ENCODE measurements around the gene ACADVL. TPM values are rescaled to one million over a fixed set of nuclear protein-coding genes. Genes with fewer than 3 reads are reported as not detected.

ACADVL gene
- total and polyA plus RNA-seq, 4 donors, result 159 to 1,724 (median 436) TPM

GRCh38 chr17:7219229-7219811, 418 bp upstream of the ACADVL start:
- ATAC-seq (ENCODE audit: low FRiP score), result no peak
- H3K27ac ChIP-seq (ENCODE audit: low read depth in 1 of 2, low read length in 2 of 2), result peak overlapping the region; percentile 8 to 15
- DNase-seq, result no peak
- H3K27me3 ChIP-seq (ENCODE audit: control insufficient read depth in 1 of 2, insufficient read depth in 2 of 2, low read length in 1 of 2), result no peaks in the 10 kb centered on the region
- peaks cover 0 to 6% of the 10 kb centered on the region in 2 donors for H3K36me3 ChIP-seq (ENCODE audit: control insufficient read depth in 1 of 2, insufficient read depth in 2 of 2, low read length in 1 of 2)
- no peaks in the 10 kb centered on the region for H3K4me1 ChIP-seq (ENCODE audit: control insufficient read depth in 1 of 2, insufficient read depth in 2 of 2, low read length in 2 of 2)
- no peak overlapping the region for H3K4me3 ChIP-seq (ENCODE audit: low read length in 2 of 2)
- H3K9me3 ChIP-seq (ENCODE audit: control insufficient read depth, low read length), result no peaks in the 10 kb centered on the region
- WGBS, 2 donors, result 16 to 18% methylated on average over 12 of the region's 12 CpGs
- intact Hi-C loops (cut with DNase I), result no loop called here

GRCh38 chr17:7220593-7221277, 997 bp downstream of the ACADVL start:
- no peaks in the 10 kb centered on the region for H3K27me3 ChIP-seq (ENCODE audit: control insufficient read depth in 1 of 2, insufficient read depth in 2 of 2, low read length in 1 of 2)
- DNase-seq (peak; percentile 75 to 78), ATAC-seq (ENCODE audit: low FRiP score) (peak; percentile 9)
- peak overlapping the region in 1 of 2 donors; percentile 89 for H3K27ac ChIP-seq (ENCODE audit: low read depth in 1 of 2, low read length in 2 of 2)
- H3K9me3 ChIP-seq (ENCODE audit: control insufficient read depth, low read length), result no peaks in the 10 kb centered on the region
- intact Hi-C loops (cut with DNase I), result no loop called here
- H3K36me3 ChIP-seq (ENCODE audit: control insufficient read depth in 1 of 2, insufficient read depth in 2 of 2, low read length in 1 of 2), result peaks cover 0 to 6% of the 10 kb centered on the region in 2 donors
- peak overlapping the region in 1 of 2 donors; percentile 56 for H3K4me3 ChIP-seq (ENCODE audit: low read length in 2 of 2)
- 13 to 16% methylated on average over 11 of the region's 11 CpGs for WGBS, 2 donors
- no peaks in the 10 kb centered on the region for H3K4me1 ChIP-seq (ENCODE audit: control insufficient read depth in 1 of 2, insufficient read depth in 2 of 2, low read length in 2 of 2)

DNA sequence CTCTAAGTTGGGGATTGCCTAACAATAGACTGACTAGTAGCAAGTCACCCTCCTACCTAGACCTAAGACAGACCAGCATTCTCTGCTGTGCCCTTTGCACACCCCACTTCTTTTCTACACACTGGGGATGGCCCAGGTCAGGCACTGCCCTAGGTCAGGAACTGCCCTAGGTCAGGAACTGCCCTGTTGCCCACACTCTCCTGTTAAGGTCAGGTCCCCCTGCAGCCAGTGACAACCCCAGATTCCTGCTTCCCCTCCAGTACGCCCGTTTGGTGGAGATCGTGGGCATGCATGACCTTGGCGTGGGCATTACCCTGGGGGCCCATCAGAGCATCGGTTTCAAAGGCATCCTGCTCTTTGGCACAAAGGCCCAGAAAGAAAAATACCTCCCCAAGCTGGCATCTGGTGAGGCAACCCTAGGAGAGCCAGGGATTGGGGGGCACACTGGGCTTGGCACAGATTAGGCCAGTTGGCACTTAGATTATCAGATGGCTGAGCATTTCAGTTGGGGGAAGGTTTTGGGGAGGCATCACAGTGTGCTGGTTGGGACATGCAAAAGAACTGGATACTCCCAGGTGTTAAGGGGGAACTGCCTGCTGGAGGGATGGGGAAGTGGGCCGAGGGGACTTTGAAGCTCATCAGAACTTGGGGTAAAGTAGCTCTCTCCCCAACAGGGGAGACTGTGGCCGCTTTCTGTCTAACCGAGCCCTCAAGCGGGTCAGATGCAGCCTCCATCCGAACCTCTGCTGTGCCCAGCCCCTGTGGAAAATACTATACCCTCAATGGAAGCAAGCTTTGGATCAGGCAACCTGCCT, 1.7 kb downstream of the ACADVL start:
- WGBS, 2 donors, result 58 to 60% methylated on average over 10 of the region's 10 CpGs
- peaks cover 0 to 6% of the 10 kb centered on the region in 2 donors for H3K36me3 ChIP-seq (ENCODE audit: control insufficient read depth in 1 of 2, insufficient read depth in 2 of 2, low read length in 1 of 2)

DNA sequence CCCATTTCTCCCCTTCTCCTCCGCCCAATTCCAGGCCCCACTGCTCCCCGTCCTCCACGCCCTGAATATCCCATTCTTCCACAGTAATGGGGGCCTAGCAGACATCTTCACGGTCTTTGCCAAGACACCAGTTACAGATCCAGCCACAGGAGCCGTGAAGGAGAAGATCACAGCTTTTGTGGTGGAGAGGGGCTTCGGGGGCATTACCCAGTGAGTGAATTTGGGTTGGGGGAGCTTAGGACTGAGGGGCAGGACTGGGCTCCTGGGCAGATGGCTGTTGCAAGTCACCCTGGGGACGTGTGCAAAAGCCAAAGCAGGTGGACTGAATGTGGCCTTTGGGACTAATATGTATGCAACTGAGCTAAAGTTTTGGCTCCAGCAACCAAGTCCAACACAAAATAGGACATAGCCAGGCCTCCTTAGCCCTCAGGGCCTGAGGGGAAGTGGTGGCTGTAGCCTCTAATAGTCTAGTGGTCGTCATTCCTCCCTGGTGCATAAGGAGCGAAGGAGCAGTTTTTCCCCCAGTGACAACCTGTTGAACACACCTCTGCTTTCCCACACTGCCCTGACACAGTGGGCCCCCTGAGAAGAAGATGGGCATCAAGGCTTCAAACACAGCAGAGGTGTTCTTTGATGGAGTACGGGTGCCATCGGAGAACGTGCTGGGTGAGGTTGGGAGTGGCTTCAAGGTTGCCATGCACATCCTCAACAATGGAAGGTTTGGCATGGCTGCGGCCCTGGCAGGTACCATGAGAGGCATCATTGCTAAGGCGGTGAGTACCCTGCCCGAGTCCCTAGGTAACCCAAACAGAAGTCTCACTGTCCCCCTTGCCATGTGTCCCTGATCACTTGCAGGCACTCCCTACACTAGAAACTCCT, 2.6 kb downstream of the ACADVL start:
- ATAC-seq (ENCODE audit: low FRiP score) (no peak), DNase-seq (no peak)
- WGBS, 2 donors, result 71 to 75% methylated on average over 15 of the region's 15 CpGs
- H3K4me3 ChIP-seq (ENCODE audit: low read length in 2 of 2), result no peak overlapping the region
- H3K27me3 ChIP-seq (ENCODE audit: control insufficient read depth in 1 of 2, insufficient read depth in 2 of 2, low read length in 1 of 2), result no peaks in the 10 kb centered on the region
- H3K27ac ChIP-seq (ENCODE audit: low read depth in 1 of 2, low read length in 2 of 2), result no peak overlapping the region
- peaks cover 0 to 6% of the 10 kb centered on the region in 2 donors for H3K36me3 ChIP-seq (ENCODE audit: control insufficient read depth in 1 of 2, insufficient read depth in 2 of 2, low read length in 1 of 2)
- intact Hi-C loops (cut with DNase I), result no loop called here
- H3K9me3 ChIP-seq (ENCODE audit: control insufficient read depth, low read length), result no peaks in the 10 kb centered on the region
- no peaks in the 10 kb centered on the region for H3K4me1 ChIP-seq (ENCODE audit: control insufficient read depth in 1 of 2, insufficient read depth in 2 of 2, low read length in 2 of 2)

More for the DNA sequence above, 1.7 kb downstream of the ACADVL start:
- intact Hi-C loops (cut with DNase I), result no loop called here
- Histone ChIP-seq H3K4me1 (ENCODE audit: control insufficient read depth in 1 of 2, insufficient read depth in 2 of 2, low read length in 2 of 2) (no peaks in the 10 kb centered on the region), H3K9me3 (ENCODE audit: control insufficient read depth, low read length) (no peaks in the 10 kb centered on the region), H3K27me3 (ENCODE audit: control insufficient read depth in 1 of 2, insufficient read depth in 2 of 2, low read length in 1 of 2) (no peaks in the 10 kb centered on the region), H3K4me3 (ENCODE audit: low read length in 2 of 2) (no peak overlapping the region), H3K27ac (ENCODE audit: low read depth in 1 of 2, low read length in 2 of 2) (no peak overlapping the region)
- no peak for ATAC-seq (ENCODE audit: low FRiP score)
- DNase-seq, result no peak

DNA sequence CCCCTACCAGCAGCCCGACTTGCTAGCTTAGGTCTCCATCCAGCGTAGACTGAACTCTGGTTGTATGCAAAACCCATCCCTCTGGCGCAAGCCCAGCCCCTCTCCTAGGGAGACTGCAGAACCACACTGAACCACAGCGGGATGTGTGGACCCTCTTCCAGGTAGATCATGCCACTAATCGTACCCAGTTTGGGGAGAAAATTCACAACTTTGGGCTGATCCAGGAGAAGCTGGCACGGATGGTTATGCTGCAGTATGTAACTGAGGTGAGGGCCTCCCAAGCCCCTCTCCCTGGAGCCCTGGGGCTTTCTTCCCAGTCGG, 3.2 kb downstream of the ACADVL start:
- no peak for DNase-seq
- H3K4me3 ChIP-seq (ENCODE audit: low read length in 2 of 2), result no peak overlapping the region
- H3K27ac ChIP-seq (ENCODE audit: low read depth in 1 of 2, low read length in 2 of 2), result no peak overlapping the region
- H3K4me1 ChIP-seq (ENCODE audit: control insufficient read depth in 1 of 2, insufficient read depth in 2 of 2, low read length in 2 of 2), result no peaks in the 10 kb centered on the region
- 66% methylated on average over 7 of the region's 7 CpGs for WGBS, 2 donors
- intact Hi-C loops (cut with DNase I), result no loop called here
- H3K27me3 ChIP-seq (ENCODE audit: control insufficient read depth in 1 of 2, insufficient read depth in 2 of 2, low read length in 1 of 2), result no peaks in the 10 kb centered on the region
- H3K9me3 ChIP-seq (ENCODE audit: control insufficient read depth, low read length), result no peaks in the 10 kb centered on the region
- no peak for ATAC-seq (ENCODE audit: low FRiP score)
- H3K36me3 ChIP-seq (ENCODE audit: control insufficient read depth in 1 of 2, insufficient read depth in 2 of 2, low read length in 1 of 2), result peaks cover 0 to 6% of the 10 kb centered on the region in 2 donors

DNA sequence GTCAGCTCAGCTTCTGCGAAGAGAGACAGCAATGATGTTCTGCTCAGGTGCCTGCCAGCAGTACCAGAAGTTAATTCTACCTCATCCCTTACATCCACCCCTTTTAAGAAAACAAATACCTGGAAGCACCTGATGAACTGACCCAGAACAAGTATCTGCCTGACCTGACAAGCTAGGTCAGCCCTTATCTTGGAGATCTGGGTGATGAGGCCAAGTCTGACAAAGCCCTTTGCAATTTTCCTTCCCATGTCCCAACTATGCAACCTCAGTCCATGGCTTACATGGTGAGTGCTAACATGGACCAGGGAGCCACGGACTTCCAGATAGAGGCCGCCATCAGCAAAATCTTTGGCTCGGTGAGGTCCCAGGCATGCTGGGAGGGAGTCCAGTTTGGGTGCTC, 3.6 kb downstream of the ACADVL start:
- no peaks in the 10 kb centered on the region for H3K4me1 ChIP-seq (ENCODE audit: control insufficient read depth in 1 of 2, insufficient read depth in 2 of 2, low read length in 2 of 2)
- DNase-seq (no peak), ATAC-seq (ENCODE audit: low FRiP score) (no peak)
- peaks cover 0 to 6% of the 10 kb centered on the region in 2 donors for H3K36me3 ChIP-seq (ENCODE audit: control insufficient read depth in 1 of 2, insufficient read depth in 2 of 2, low read length in 1 of 2)
- H3K27me3 ChIP-seq (ENCODE audit: control insufficient read depth in 1 of 2, insufficient read depth in 2 of 2, low read length in 1 of 2), result no peaks in the 10 kb centered on the region
- intact Hi-C loops (cut with DNase I), result no loop called here
- no peak overlapping the region for H3K27ac ChIP-seq (ENCODE audit: low read depth in 1 of 2, low read length in 2 of 2)
- 65 to 69% methylated on average over 4 of the region's 4 CpGs for WGBS, 2 donors
- no peak overlapping the region for H3K4me3 ChIP-seq (ENCODE audit: low read length in 2 of 2)
- no peaks in the 10 kb centered on the region for H3K9me3 ChIP-seq (ENCODE audit: control insufficient read depth, low read length)

- DNase-seq, result no peak
- Histone ChIP-seq H3K36me3 (ENCODE audit: control insufficient read depth in 1 of 2, insufficient read depth in 2 of 2, low read length in 1 of 2) (peaks cover 0 to 6% of the 10 kb centered on the region in 2 donors), H3K9me3 (ENCODE audit: control insufficient read depth, low read length) (no peaks in the 10 kb centered on the region), H3K4me3 (ENCODE audit: low read length in 2 of 2) (no peak overlapping the region), H3K27ac (ENCODE audit: low read depth in 1 of 2, low read length in 2 of 2) (no peak overlapping the region), H3K27me3 (ENCODE audit: control insufficient read depth in 1 of 2, insufficient read depth in 2 of 2, low read length in 1 of 2) (no peaks in the 10 kb centered on the region), H3K4me1 (ENCODE audit: control insufficient read depth in 1 of 2, insufficient read depth in 2 of 2, low read length in 2 of 2) (no peaks in the 10 kb centered on the region)
- 61 to 74% methylated on average over 8 to 10 of the region's 10 CpGs for WGBS, 2 donors
- no peak for ATAC-seq (ENCODE audit: low FRiP score)
- intact Hi-C loops (cut with DNase I), result no loop called here
Measured at GRCh38 chr17:7224110-7224509, 4.4 kb downstream of the ACADVL start.

- Histone ChIP-seq H3K4me1 (ENCODE audit: control insufficient read depth in 1 of 2, insufficient read depth in 2 of 2, low read length in 2 of 2) (no peaks in the 10 kb centered on the region), H3K4me3 (ENCODE audit: low read length in 2 of 2) (no peak overlapping the region), H3K9me3 (ENCODE audit: control insufficient read depth, low read length) (no peaks in the 10 kb centered on the region), H3K27me3 (ENCODE audit: control insufficient read depth in 1 of 2, insufficient read depth in 2 of 2, low read length in 1 of 2) (no peaks in the 10 kb centered on the region), H3K27ac (ENCODE audit: low read depth in 1 of 2, low read length in 2 of 2) (no peak overlapping the region), H3K36me3 (ENCODE audit: control insufficient read depth in 1 of 2, insufficient read depth in 2 of 2, low read length in 1 of 2) (peaks cover 3 to 6% of the 10 kb centered on the region in 2 donors)
- no peak for ATAC-seq (ENCODE audit: low FRiP score)
- DNase-seq, result no peak
- intact Hi-C loops (cut with DNase I), result no loop called here
- 55 to 60% methylated on average over 15 of the region's 15 CpGs for WGBS, 2 donors
Measured at GRCh38 chr17:7224661-7225111, 4.9 kb downstream of the ACADVL start.
